GM04503 (cell line): ENCODE results near the gene ZNF333.
"Not testable (repeated sequence)": the region's sequence is repeated elsewhere in the genome, so short reads cannot be mapped to it uniquely, and the experiment has no call there.

Experiments used
- DNase-seq: peaks from one replicate; pipeline ENCODE4 v3.0.0-alpha.2; 2012; ENCODE audit warnings: low read depth

Gene ZNF333

DNA sequence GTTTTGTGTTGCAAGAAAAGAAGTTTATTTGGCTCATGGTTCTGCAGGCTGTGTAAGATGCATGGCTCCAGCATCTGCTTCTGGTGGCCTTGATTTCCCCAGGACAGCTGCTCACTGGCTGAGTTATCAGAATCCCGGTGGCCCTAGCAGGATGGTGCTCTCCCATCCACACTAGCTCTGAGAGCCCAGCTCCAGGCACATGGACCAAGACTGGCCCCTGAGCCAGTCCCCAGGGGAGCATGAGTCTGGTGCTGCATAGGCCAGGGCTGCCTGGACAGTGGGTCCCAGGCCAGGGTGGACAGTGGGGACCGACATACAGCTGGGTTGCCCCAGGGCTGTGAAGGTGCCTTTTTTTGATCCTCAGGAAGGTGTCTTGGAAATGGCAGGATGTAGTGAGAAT is 78.2 kb downstream of the ZNF333 start:
- DNase-seq = no peak

DNA sequence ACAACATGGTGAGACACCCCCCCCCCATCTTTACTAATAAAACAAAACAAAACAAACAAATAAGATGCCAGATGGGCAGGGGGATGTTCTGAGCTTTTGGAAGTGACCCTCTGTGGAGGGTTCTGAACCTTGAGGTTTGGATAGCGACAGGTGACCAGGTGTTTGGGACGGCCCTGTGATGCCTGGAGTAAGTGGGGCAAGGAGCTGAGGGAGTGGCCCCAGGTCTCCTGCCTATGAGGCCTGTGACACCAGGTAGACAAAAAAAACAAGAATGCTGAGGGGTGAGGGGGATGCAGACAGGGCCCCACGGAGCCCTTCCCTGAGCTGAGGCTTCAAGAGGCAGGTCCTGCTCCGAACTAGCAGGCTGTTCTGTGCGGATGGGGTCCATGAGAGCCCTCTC is 79.4 kb downstream of the ZNF333 start:
- DNase-seq = no peak

DNA sequence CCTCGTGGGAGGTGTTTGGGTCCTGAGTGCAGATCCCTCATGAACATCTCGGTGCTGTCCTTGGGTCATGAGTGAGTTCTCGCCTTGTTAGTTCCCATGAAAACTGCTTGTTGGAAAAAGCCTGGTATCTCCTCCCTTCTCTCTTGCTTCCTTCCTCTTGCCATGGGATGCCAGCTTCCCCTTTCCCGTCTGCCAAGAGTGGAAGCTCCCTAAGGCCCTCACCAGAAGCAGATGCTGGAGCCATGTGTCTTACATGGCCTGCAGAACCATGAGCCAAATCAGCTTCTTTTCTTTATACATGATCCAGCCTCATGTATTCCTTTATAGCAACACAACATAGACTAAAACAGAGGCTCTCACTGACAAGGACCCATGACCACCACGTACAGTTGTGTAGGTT is 80.3 kb downstream of the ZNF333 start:
- DNase-seq = no peak

DNA sequence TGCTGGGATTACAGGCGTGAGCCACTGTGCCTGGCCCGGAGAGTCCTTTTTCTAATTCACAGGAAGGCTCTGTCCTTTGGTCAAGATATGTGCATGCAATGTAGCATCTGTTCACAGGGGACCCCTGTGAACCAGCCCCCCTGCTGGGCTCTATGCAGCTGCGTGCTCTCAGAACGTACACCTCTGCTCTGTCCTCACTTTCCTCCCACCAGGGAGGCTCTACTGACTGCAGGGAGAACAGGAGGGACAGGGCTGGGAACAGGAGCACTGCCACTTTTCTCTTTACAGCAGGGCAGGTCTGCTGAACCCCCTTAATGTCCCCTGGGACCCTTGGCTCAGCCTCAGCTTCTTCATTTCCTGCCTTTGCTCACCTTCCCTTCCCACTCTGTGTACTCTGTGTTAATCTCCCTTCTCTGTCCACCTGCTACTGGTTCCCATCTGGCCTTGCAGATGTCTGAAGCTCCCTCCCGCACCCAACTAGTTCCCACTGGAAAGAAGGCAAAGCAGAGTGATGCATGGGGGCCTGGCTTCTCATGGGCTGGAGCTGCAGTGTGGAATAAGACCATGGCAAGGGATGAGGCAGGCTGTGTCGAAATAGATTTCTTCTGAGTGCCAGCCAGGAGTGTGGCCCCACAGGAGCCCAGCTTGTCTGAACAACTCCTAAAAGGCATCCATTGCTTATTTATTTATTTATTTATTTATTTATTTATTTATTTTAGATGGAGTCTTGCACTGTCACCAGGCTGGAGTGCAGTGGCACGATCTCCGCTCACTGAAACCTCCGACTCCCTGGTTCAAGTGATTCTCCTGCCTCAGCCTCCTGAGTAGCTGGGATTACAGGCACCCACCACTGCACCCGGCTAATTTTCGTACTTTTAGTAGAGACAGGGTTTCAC is 81.3 kb downstream of the ZNF333 start:
- no peak for DNase-seq

DNA sequence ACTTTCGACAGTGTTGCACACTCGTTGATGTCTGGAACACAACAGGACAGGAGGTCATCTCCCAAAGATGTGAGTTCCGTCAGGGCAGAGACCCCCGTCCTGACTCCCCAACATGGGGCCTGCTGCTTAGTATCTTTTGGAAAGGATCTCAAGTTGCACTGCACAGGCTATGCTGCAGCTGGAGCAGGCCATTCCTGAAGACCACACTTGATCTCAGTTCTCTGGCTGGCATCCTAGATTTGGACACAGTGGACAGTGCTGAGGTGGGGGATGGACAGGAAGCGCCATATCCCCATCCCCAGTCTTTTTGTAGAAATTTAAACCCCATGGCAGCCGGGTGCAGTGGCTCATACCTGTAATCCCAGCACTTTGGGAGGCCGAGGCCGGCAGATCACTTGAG is 82.6 kb downstream of the ZNF333 start:
- DNase-seq = no peak

DNA sequence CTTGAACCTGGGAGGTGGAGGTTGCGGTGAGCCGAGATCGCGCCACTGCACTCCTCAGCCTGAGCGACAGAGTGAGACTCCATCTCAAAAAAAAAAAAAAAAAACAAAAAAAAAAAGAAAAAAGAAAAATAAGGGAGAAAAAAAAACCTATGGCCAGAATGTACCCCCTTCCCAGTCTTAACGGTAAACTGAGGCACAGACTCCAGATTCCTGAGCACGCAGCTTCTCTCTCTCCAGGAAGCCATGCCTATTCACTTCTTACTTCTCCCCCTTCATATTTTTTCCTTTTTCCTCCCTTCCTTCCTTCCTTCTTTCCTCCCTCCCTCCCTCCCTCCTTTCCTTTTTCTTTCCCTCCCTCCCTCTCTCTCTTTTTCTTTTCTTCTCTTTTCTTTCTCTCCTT is 83.1 kb downstream of the ZNF333 start:
- no peak for DNase-seq

DNA sequence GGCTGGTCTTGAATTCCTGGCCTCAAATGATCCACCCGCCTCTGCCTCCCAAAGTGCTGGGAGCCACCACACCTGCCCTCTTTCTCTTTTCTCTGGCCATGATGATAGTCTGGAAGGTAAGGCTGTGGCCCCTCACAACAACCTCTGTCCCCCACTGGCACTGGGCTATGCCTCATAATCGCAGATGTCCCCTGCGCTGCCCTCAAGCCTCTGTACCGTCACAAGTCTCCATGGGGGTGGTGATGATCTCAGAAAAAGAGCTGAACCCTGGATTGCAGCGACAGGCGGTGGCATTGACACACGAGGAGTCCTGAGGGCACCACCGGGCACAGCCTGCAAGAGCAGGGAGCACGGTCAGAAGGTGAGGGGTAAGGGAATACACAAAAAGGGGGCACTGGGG is 83.9 kb downstream of the ZNF333 start:
- DNase-seq = not testable (repeated sequence)

DNA sequence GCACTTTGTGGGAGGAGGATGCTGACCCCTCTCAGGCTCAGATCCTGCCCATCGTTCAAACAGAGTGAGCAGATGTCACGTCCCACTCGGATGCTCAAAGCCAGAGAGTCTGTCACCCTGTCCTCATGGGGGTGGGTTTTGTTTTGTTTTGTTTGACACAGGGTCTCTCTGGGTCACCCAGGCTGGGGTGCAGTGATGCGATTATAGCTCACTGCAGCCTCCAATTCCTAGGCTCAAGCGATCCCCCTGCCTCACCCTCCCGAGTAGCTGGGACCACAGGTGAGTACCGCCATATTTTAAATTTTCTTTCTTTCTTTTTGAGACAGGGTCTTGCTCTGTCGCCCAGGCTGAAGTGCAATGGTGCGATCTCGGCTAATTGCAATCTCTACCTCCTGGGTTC is 84.5 kb downstream of the ZNF333 start:
- no peak for DNase-seq

DNA sequence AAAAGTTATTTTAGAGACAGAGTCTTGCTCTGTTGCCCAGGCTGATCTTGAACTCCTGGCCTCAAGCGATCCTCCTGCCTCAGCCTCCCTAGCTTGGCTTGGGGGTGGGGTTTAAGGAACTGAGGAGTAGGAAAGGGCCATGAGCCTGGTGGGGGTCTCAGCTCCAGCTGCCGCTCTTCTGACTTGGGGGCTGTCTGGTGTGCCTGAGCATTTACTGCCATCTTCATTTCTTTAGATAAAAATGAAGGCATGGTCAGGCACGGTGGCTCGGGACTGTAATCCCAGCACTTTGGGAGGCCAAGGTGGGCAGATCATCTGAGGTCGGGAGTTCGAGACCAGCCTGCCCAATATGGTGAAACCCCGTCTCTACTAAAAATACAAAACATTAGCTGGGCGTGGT is 85.5 kb downstream of the ZNF333 start:
- DNase-seq = not testable (repeated sequence)

DNA sequence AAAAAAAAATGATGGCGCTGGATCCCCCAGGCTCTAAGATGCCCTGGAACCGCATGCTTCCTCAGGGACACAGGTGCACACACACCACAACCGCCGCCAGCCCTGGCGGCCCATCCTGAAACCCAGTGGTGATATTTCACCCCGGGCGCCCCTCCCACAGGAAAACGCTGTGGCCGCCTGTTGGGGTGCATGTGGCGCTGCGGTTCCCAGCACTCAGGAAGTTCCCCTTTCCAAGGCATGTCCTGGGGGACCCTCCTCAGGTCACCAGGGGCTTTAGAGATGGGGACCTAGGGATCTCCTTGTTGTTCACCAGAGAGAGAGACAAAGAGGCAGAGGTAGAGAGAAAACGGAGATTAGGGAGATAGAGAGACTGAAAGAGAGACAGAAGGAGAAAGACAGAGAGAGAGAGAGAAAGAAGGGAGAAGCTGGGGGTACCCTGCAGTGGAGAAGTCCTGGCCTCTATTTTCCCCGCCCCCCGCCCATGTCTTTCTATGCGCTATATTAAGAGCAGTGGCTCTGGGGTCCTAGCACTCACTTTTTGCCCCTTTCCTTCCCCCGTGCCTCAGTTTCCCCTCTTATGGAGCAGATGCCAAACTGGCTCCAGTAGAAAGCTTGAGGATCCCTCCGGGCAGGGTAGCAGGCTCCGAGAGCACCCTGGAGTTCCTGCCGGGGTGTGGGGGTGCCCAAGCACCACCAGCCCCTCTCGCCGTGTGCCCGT is 86.2 kb downstream of the ZNF333 start:
- no peak for DNase-seq

DNA sequence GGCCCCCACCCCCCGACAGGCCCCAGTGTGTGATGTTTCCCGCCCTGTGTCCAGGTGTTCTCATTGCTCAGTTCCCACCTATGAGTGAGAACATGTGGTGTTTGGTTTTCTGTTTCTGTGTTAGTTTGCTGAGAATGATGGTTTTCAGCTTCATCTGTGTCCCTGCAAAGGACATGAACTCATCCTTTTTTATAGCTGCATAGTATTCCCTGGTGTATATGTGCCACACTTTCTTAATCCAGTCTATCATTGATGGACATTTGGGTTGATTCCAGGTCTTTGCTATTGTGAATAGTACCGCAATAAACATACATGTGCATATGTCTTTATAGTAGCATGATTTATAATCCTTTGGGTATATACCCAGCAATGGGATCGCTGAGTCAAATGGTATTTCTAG is 87.8 kb downstream of the ZNF333 start:
- not testable (repeated sequence) for DNase-seq

DNA sequence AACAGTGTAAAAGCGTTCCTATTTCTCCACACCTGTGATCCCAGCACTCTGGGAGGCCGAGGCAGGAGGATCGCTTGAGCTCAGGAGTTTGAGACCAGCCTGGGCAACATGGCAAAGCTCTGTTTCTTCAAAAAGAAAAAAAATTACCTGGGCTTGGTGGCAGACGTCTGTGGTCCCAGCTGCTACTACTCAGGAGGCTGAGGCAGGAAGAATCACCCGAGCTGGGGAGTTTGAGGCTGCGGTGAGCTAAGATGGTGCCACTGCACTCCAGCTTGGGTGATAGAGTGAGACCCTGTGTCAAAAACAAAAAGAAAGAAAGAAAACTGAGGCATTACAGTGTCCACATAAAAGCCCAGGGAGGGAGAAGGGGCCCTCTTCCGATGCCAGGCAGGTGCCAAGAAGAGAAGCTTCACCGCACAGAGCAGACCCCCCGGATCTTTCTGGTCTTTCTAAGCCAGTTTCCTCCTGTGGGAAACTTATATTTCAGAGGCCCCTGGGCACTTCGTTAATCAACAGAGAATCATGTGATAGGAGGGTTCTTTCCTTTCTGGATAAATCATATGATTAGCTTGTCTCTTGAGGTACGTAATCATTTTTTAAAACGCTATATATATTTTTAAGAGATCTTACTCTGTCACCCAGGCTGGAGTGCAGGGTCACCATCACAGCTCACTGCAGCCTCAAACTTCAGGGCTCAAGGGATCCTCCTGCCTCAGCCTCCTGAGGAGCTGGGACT is 88.4 kb downstream of the ZNF333 start, which contains the start of gene ADGRE2:
ADGRE2 (minus strand) TSS at position 451 of the 736 bp plus-strand sequence. CDS start 1,804 bp downstream, outside the sequence.
- not testable (repeated sequence) for DNase-seq

DNA sequence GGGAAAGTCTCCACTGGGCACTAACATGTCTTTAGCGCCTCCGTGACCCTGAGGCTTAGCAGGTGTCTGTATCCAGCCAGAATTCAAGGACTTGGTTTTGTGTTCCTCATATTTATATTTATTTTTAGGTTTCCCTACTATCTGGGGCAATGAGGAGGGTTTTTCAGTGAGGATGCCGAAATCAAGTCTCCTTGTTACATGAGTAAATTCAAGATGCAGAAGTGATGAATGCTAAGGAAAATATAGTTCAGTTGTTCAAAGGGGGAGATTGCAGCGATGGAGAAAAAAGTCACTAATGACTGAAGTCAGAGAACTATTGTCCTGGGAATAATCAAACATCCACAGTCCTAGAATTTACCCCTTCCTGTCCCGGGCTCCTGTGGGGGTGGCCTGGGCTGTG is 89.3 kb downstream of the ZNF333 start:
- no peak for DNase-seq

DNA sequence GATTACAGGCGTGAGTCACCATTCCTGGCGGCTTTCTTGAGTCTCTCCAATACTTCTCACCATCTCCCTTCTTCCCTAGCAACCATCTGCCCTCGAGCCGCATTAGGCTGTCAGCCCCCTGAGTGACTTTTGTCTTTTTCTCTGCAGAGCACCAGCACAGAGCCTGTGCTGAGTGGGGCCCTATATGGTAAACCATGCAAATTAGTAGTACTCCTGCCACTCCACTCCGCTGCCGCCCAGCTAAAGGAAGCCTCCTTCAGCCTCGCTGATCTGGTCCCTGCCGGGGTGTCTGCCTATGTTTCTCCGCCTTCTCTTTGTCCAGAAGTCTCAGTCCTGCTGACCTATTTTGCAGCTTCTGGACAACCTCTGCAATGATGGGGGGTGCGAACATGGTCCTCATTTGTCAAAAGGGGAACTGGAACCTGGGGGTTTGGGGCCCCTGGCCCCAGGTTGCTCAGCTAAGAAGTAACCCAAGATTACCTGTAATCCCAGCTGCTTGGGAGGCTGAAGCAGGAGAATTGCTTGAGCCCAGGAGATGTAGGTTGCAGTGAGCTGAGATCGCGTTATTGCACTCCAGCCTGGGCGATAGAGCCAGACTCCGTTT is 90.9 kb downstream of the ZNF333 start:
- DNase-seq = not testable (repeated sequence)

DNA sequence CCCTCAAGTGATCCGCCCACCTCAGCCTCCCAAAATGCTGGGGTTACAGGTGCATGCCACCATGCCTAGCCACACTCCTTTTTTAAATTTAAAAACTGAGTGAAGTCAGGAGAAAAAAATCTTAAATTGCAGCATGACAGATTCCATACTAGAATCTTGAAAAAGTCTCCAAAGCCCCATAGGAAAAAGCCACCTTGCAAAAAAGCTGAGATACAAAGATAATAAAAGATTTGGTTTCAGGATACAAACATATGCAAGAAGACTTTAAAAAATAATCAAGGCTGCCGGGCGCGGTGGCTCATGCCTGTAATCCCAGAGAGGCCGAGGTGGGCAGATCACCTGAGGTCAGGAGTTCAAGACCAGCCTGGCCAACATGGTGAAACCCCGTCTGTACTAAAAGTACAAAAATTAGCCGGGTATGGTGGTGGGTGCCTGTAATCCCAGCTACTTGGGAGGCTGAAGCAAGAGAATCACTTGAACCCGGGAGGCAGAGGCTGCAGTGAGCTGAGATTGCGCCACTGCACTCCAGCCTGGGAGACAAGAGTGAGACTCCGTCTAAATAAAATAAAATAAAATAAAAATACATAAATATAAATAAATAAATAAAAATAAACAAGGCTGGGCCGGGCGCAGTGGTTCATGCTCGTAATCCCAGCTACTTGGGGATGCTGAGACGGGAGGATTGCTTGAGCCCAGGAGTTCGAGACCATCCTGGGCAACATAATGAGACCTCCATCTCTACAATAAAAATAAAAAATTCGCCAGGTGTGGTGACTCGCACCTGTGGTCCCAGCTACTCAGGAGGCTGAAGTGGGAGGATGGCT is 92.1 kb downstream of the ZNF333 start:
- not testable (repeated sequence) for DNase-seq

DNA sequence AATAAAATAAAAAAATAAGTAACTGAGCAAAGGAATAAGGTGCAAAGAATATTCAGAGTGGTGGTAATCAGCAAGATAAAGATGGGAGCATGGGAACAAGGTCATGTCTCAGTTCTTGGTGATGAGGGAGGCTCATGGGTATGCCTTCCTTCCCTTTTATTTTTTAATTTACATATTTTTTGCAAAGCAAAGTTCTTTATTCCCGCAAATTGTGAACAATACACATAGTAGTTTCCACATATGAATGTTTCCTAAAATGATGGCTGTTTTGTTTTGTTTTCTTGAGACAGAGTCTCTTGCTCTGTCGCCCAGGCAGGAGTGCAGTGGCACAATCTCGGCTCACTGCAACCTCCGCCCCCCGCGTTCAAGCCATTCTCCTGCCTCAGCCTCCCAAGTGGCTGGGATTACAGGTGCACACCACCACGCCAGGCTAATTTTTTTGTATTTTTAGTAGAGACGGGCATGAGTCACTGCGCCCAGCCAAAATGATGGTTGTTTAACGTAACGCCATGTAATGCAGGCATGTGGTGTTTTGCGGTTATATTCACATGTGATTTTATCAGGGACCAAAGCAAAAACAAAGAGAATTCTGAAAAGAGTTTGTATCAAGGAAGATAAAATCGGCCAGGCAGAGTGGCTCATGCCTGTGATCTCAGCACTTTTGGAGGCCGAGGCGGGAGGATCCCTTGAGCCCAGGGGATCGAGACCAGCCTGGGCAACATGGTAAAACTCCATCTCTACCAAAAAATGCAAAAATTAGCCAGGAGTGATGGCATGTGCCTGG is 93.0 kb downstream of the ZNF333 start:
- no peak for DNase-seq
